HG02970 (cell line): Measurements from ENCODE around the gene ARID3C.
"Not testable (repeated sequence)": the region's sequence is repeated elsewhere in the genome, so short reads cannot be mapped to it uniquely, and the experiment has no call there.

ENCODE experiments used
- ATAC-seq: cut with Tn5 transposase; IDR thresholded peaks from one replicate; pipeline ENCODE4 v1.9.1; 2021; ENCODE audit warnings: mild to moderate bottlenecking, moderate library complexity, moderate number of reproducible peaks; ENCODE audit not compliant: unreplicated experiment, low FRiP score

ARID3C gene

GRCh38 chr9:34652602-34653000 is 23.7 kb upstream of the ARID3C start:
- ATAC-seq = no peak

- no peak for ATAC-seq
These were observed 23.2 kb upstream of the ARID3C start, which contains the start of gene IL11RA for GRCh38 chr9:34651876-34652601. TSS of gene IL11RA (plus strand) at chr9:34652185. CDS start at chr9:34655218, 3,033 bp downstream.

GRCh38 chr9:34651321-34651720 is 22.5 kb upstream of the ARID3C start:
- ATAC-seq = no peak

DNA sequence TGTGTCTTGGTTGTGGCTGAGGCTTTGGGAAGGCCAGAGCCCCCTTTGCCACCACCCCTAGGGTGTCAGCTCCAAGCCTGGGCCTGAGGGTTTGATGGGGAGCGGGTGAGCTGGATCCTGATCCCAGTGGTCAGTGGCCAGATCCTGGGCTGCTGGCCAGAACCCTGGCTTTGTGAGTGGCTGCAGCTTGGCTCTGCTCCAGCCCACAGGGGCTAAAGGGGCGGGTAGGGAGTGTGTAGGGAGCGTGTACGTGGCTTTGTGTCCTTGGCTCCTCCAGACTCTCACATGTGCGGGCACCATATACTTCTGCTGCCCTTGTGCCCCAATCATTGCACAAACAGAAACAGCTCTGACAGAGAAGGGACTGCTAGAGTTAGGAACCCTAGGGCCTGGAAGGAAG is 21.9 kb upstream of the ARID3C start:
- ATAC-seq = no peak

DNA sequence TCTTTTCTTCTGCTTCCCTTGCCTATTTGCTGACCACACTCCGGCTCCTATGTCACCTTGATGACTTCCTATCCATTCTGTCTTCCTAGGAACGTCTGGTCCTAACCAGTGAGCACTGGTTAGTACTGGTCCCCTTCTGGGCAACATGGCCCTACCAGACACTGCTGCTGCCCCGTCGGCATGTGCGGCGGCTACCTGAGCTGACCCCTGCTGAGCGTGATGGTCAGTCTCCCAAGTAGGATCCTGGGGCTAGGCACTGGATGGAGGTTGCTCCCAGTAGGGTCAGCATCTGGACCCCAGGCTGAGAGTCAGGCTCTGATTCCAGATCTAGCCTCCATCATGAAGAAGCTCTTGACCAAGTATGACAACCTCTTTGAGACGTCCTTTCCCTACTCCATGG is 19.8 kb upstream of the ARID3C start:
- ATAC-seq = no peak

- no peak for ATAC-seq
These were observed 18.8 kb upstream of the ARID3C start for GRCh38 chr9:34647651-34648050.

DNA sequence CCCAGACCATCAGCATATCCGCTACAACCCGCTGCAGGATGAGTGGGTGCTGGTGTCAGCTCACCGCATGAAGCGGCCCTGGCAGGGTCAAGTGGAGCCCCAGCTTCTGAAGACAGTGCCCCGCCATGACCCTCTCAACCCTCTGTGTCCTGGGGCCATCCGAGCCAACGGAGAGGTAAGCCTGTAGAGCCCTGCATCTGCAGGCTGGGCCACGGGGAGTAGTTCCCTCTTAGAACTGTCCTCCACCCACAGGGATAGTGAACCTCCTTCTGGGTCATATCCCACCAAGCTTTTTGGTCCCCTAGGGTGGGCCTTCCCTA is 18.2 kb upstream of the ARID3C start:
- ATAC-seq = no peak

DNA sequence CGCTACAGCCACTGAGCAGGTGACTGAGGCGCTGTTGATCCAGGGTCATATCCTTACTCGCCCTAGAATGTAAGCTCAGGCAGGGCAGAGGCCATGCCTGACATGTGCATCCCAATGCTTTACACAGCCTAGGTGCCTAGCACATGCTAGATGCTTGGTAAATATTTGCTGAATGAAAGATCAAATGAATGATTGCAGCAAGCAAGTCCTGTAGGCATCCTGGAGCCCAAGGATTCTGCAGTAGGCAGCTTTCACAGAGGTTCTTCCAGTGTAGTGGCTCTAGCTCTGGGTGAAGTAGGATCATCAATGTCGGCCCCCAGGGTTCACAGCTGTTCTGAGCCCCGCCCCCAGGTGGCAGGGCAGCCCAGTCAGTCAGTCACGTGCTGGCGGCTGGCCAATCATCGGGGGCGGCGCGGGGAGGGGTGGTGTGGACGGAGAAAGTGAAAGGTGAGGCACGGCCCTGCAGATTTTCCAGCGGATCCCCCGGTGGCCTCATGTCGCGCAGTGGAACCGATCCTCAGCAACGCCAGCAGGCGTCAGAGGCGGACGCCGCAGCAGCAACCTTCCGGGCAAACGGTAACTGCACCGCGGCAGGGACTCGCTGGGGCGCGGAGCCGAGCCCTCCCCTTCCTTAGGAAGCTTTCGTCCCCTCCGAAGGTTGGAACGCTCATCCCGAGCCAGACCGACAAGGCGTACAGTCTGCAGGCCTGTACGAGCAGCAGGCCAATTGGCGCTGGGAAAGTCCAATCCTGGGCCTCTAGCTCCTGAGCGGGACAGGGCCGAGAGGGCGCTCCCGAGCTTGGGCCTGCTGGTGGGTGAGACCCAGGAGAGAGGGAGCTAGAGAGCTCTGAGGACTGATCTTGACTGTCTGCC is 17.6 kb upstream of the ARID3C start, which contains the start of gene GALT:
GALT (plus strand) TSS at position 465 of the 873 bp plus-strand sequence; CDS start at position 495, 30 bp downstream.
- ATAC-seq = peak; percentile 88

GRCh38 chr9:34644766-34645314 is 16.0 kb upstream of the ARID3C start:
- ATAC-seq = no peak

DNA sequence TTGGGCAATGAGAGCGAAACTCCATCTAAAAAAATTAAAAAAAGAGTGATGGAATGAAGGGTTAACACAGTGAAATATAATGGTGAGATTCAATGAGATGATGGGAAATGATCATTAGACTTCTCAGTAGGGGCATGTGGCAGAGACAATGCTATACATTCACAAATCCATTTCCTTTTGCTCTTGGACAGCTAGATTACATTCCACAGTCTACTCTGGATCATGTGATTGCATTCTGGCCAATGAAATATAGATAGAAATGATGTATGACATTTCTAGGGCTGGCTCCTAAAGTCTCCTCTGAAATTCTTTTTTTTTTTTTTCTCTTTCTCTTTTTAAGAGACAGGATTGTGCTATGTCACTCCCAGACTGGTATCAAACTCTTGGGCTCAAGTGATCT is 13.8 kb upstream of the ARID3C start:
- no peak for ATAC-seq

DNA sequence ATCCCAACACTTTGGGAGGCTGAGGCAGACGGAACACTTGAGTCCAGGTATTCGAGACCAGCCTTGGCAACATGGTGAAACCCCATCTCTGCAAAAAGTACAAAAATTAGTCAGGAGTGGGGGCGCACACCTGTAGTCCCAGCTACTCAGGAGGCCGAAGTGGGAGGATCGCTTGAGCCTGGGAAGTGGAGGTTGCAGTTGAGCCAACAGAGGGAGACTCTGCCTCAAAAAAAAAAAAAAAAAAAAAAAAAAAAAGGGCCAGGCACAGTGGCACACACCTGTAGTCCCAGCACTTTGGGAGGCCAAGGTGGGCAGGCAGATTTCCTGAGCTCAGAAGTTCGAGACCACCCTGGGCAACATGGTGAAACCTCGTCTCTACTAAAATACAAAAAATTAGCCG is 10.5 kb upstream of the ARID3C start:
- ATAC-seq = not testable (repeated sequence)

DNA sequence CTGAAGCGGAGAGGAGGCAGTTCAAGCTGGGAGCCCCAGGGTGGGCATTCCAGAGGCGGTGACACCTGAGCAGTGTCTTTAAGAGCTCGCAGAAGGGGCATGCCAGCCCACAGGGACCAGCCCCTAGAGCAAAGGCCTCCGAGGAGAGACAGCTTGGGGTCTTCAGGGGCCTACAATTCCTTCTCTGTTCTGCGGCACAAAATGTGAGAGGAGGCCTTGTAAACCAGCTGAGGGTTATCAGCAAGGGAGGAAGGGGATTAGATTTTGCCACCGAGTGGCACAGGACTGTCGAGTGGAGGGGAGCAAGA is 9.2 kb upstream of the ARID3C start:
- no peak for ATAC-seq

DNA sequence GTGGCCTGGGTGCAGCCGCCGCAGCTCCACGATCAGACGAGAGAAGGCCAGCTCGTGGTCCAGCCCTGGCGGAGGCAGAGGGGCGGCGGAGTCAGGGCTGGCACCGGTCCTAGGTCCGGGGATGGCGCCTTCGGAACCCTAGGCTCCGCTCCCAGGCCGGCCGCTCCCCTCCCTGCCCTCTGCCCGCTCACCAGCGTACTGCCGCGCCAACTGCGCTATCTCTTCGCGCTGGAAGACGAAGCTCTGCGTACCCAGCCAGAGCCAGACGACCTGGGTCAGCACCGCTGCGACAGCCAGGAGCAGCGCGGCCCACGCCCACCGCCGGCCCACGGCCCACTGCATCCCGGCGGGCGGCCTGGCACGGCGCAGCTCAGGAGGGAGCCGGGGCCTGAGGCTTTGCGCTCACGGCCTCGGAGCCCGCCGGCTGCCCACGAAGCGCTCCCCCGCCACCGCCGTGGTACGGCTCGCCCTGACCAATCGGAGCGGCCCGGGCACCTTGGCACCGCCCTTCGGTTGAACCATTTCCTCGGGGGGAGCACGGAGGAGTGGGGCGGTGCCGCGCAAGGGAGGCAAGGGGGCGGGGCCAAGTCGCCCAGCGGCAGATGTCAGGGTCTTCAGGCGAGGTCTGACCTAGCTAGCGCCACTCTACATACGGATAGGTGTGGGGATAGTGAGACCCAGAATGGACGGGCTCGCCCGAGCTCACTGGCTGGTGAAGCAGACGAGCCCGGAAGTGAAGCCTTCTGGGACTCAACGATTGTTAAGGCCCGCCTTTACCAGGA is 8.7 kb upstream of the ARID3C start, which contains the start of gene SIGMAR1:
SIGMAR1 (minus strand) TSS at position 432 of the 782 bp plus-strand sequence; CDS start at position 342, 90 bp downstream.
- no peak for ATAC-seq

DNA sequence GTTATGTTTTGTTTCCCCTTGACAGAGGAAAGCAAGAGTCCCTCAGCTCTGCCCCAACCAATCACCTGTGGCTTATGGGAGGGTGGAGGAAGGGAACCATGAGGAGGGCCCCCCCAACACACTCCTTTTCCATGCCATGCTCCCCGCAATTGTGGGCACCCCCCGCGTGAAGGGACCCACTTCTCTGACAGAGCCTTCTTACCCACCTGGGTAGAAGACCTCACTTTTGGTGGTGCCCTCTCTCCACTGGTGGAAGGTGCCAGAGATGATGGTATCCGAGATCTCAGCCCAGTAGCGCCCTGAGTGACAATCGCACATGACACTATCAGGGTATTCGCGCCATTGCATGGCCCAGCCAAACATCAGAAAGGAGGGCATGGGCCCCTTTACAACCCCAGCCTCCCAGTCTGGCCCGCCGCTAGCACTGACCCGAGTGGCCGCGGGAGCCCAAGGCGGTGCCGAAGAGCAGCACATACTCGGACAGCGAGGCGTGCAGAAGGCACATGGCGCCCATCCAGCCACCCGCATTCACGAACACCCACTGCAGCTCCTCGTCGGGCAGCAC is 8.0 kb upstream of the ARID3C start:
- no peak for ATAC-seq

- no peak for ATAC-seq
These were observed 6.7 kb upstream of the ARID3C start for GRCh38 chr9:34635556-34635955.

DNA sequence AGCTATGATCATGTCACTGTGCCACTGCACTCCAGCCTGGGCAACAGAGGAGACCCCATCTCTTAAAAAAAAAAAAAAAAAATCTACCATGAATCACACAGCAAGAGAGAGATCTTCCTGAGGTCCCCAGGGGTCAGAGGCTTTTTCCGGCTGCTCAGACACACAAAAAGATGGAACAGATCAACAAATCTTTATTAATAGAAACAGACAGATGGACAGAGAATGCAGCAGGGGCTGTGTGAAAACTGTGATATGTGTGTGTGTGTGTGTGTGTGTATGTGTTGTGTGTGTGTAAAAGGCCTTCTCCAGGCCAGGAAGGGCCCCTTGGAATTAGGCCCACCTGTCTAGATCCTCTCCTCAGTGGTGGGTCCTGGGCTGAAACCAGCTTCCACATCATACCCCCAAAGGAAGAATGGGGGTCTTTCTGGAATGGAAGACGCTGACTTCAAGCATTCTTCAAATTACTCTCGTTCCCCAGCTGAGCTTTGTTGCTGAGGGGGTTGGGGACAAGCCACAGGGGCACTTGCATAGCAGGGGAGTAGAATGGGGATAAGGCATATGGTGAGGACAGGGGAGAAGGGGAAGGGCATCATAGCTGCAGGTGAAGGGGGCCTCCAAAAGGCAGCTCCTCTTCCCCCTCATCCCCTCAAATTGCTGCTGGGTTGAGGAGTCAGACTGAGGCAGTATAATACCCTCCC is 5.8 kb upstream of the ARID3C start:
- ATAC-seq = no peak

GRCh38 chr9:34633851-34634550 is 5.1 kb upstream of the ARID3C start:
- no peak for ATAC-seq

- ATAC-seq = no peak
These were observed 4.3 kb upstream of the ARID3C start for GRCh38 chr9:34633166-34633565.
